Erythroblast (primary cell): ENCODE results near the gene CNTNAP5.

Experiments used
- GATA1 ChIP-seq: IDR thresholded peaks from 2 replicates; pipeline ENCODE4 v1.6.1; 2011; ENCODE audit warnings: low read depth, mild to moderate bottlenecking, control low read depth, low read length, moderate library complexity
- POLR2A ChIP-seq: IDR thresholded peaks from 2 replicates; pipeline ENCODE4 v1.6.1; 2011; ENCODE audit warnings: mild to moderate bottlenecking, low read length

GRCh38 chr2:124523096-124523495 lies 498.0 kb downstream of the CNTNAP5 start:
- TF ChIP-seq POLR2A (no peak), GATA1 (no peak)
